Measurements from ENCODE around the gene ISY1. TPM values are rescaled to one million over a fixed set of nuclear protein-coding genes. Genes with fewer than 3 reads are reported as not detected.

Gene ISY1
- total RNA-seq, 1 experiment from 2014 or later = 35.6 TPM

DNA sequence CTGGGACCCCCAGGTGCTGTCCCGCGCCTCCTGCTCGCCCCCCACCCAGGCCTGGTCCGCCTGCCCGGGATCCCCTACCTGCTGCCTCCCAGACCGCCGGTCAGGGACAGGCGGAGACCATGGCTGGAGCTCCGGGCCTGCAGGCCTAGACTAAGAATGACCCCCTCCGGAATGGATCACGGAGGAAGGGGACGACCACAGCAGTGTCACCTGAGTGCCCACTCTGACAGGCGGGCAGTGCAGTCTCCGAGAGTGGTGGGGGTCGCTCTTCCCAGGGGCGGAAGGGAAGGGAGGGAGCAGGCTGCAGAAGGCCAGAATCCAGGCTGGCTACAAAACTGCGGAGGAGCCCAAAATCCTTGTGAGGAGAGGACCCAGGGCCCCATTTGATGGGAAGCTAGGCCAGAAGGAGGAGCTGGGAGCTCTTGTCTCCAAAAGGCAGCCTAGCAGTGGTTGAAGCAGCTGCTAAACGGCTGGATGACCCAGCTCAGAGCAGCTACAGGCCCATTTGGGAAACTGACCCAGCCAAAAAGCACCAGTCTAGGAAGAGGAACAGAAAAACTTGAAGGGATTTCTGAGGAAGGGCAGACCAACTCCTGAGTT is 38.4 kb downstream of the ISY1 start:
- H3K36me3 Mint-ChIP-seq (ENCODE audit: insufficient read depth, unreplicated experiment) = peaks cover 34% of the 10 kb centered on the region
- POLR2A ChIA-PET = interaction anchor here (0.6 to 0.7 kb wide), 2 partner anchors 91 to 129 kb away, joined by 3 read pairs; partner anchors contain the start of gene CFAP92

DNA sequence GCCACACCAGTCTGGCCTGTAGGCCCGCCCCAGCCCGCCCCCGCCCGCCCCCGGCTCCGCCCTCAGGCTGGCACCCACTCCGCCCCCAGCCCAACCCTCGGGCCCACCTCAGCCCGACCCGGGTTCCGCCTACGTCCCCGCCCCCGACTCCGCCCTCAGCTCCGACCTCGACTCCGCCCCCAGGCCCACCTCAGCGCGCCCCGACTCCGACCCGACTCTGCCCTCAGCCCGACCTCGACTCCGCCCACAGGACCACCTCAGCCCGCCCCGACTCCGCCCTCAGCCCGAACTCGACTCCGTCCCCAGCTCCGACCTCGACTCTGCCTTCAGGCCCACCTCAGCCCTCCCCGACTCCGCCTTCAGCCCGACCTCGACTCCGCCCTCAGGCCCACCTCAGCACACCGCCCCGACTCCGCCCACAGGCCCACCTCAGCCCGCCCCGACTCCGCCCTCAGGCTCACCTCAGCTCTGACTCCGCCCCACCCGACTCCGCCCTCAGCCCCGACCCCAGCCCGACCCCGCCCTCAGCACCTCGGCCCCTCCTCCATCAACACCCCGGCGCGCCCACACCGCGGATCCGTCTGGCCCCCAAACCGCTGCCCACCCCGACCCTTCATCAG is 39.0 kb downstream of the ISY1 start, which contains the start of gene RAB43:
TSS of gene RAB43 (minus strand) at position 13 of the 620 bp plus-strand sequence. CDS start 315 bp downstream, outside the sequence.
- BruUV-seq (replicated peaks) = no TSS peak

More for the DNA sequence above, 38.4 kb downstream of the ISY1 start:
- H3K9me3 ChIP-seq = no peaks in the 10 kb centered on the region
- CTCF ChIA-PET = interaction anchor here (0.6 to 3.7 kb wide), 8 partner anchors 12 to 153 kb away, joined by 3 to 21 read pairs (median 6); no protein-coding TSS in a partner anchor
- no peak overlapping the region for H3K4me3 ChIP-seq (ENCODE audit: low read depth, low read length)
- peak in 1 of 2 experiments; percentile 17 for DNase-seq
- no peaks in the 10 kb centered on the region for H3K9me3 Mint-ChIP-seq (ENCODE audit: unreplicated experiment)
- H3K27me3 ChIP-seq (replicated peaks; ENCODE audit: control insufficient read depth, insufficient read depth, low read length) = no peaks in the 10 kb centered on the region
- intact Hi-C loops (cut with micrococcal nuclease; ENCODE audit: unreplicated experiment) = loop anchor here (10.0 kb wide), 1 partner anchor 192 kb away; a partner anchor contains a TSS
- H3K27ac Mint-ChIP-seq (ENCODE audit: unreplicated experiment) = no peak overlapping the region
- H3K27me3 Mint-ChIP-seq (ENCODE audit: insufficient read depth, unreplicated experiment) = no peaks in the 10 kb centered on the region
- H3K4me3 Mint-ChIP-seq (ENCODE audit: unreplicated experiment) = peak overlapping the region; percentile 80
- TF ChIP-seq, protein P1, sequence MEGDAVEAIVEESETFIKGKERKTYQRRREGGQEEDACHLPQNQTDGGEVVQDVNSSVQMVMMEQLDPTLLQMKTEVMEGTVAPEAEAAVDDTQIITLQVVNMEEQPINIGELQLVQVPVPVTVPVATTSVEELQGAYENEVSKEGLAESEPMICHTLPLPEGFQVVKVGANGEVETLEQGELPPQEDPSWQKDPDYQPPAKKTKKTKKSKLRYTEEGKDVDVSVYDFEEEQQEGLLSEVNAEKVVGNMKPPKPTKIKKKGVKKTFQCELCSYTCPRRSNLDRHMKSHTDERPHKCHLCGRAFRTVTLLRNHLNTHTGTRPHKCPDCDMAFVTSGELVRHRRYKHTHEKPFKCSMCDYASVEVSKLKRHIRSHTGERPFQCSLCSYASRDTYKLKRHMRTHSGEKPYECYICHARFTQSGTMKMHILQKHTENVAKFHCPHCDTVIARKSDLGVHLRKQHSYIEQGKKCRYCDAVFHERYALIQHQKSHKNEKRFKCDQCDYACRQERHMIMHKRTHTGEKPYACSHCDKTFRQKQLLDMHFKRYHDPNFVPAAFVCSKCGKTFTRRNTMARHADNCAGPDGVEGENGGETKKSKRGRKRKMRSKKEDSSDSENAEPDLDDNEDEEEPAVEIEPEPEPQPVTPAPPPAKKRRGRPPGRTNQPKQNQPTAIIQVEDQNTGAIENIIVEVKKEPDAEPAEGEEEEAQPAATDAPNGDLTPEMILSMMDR (IDR thresholded peaks at IDR 0.05; ENCODE audit: insufficient read depth in 1 of 2, low read depth in 1 of 2, low read length in 1 of 2, severe bottlenecking in 1 of 2, unreplicated experiment in 1 of 2) = no peak
- BruUV-seq (replicated peaks) = no TSS peak
- H3K4me1 ChIP-seq = peaks cover 29% of the 10 kb centered on the region
- peaks cover 26% of the 10 kb centered on the region for H3K4me1 Mint-ChIP-seq (ENCODE audit: low read depth, unreplicated experiment)
- H3K36me3 ChIP-seq (ENCODE audit: control insufficient read depth, insufficient read depth, low read length) = peaks cover 1% of the 10 kb centered on the region

More for the DNA sequence above, 39.0 kb downstream of the ISY1 start, which contains the start of gene RAB43:
- ChIA-PET POLR2A (interaction anchor here (0.5 to 1.5 kb wide), 5 partner anchors 87 to 968 kb away, joined by 3 to 7 read pairs (median 3); partner anchors contain the start of genes CFAP92 and COPG1), CTCF (interaction anchor here (0.6 to 3.7 kb wide), 9 partner anchors 12 to 1164 kb away, joined by 3 to 21 read pairs (median 6); no protein-coding TSS in a partner anchor)
- Mint-ChIP-seq H3K27ac (ENCODE audit: unreplicated experiment) (peak within 1 kb of the TSS; percentile 88), H3K4me1 (ENCODE audit: low read depth, unreplicated experiment) (peaks cover 26% of the 10 kb centered on the region), H3K9me3 (ENCODE audit: unreplicated experiment) (no peaks in the 10 kb centered on the region), H3K27me3 (ENCODE audit: insufficient read depth, unreplicated experiment) (no peaks in the 10 kb centered on the region), H3K4me3 (ENCODE audit: unreplicated experiment) (peak within 1 kb of the TSS; percentile 80), H3K36me3 (ENCODE audit: insufficient read depth, unreplicated experiment) (peaks cover 38% of the 10 kb centered on the region)
- TF ChIP-seq, protein P1 (IDR thresholded peaks at IDR 0.05; ENCODE audit: insufficient read depth in 1 of 2, low read depth in 1 of 2, low read length in 1 of 2, severe bottlenecking in 1 of 2, unreplicated experiment in 1 of 2) = no peak
- intact Hi-C loops (cut with micrococcal nuclease; ENCODE audit: unreplicated experiment) = loop anchor here (2.0 to 10.0 kb wide), 2 partner anchors 69 to 193 kb away; a partner anchor contains a TSS
- H3K4me1 ChIP-seq = peaks cover 36% of the 10 kb centered on the region
- no peaks in the 10 kb centered on the region for H3K27me3 ChIP-seq (replicated peaks; ENCODE audit: control insufficient read depth, insufficient read depth, low read length)
- peak; percentile 91 for DNase-seq
- H3K9me3 ChIP-seq = no peaks in the 10 kb centered on the region
- H3K4me3 ChIP-seq (ENCODE audit: low read depth, low read length) = peak within 1 kb of the TSS; percentile 78
- H3K36me3 ChIP-seq (ENCODE audit: control insufficient read depth, insufficient read depth, low read length) = peaks cover 1% of the 10 kb centered on the region
